GM18517 (cell line): ENCODE results near the gene PPP2CA.
"Not testable (repeated sequence)": the region's sequence is repeated elsewhere in the genome, so short reads cannot be mapped to it uniquely, and the experiment has no call there.

ENCODE experiments used
- ATAC-seq: cut with Tn5 transposase; IDR thresholded peaks from one replicate; pipeline ENCODE4 v1.9.1; 2021; ENCODE audit warnings: mild to moderate bottlenecking, moderate library complexity; ENCODE audit not compliant: unreplicated experiment

PPP2CA gene

GRCh38 chr5:134245692-134246091 lies 19.8 kb upstream of the PPP2CA start:
- ATAC-seq, result no peak

GRCh38 chr5:134245101-134245604 lies 19.3 kb upstream of the PPP2CA start:
- no peak for ATAC-seq

GRCh38 chr5:134242146-134242545 lies 16.3 kb upstream of the PPP2CA start:
- ATAC-seq, result no peak

- no peak for ATAC-seq
Measured at GRCh38 chr5:134240421-134240962, 14.6 kb upstream of the PPP2CA start.

- no peak for ATAC-seq
Measured at GRCh38 chr5:134236820-134237219, 10.9 kb upstream of the PPP2CA start.

GRCh38 chr5:134236318-134236717 lies 10.4 kb upstream of the PPP2CA start:
- no peak for ATAC-seq

GRCh38 chr5:134228624-134229023 lies 2.8 kb upstream of the PPP2CA start:
- no peak for ATAC-seq

GRCh38 chr5:134227776-134228175 lies 1.9 kb upstream of the PPP2CA start:
- ATAC-seq, result no peak

GRCh38 chr5:134227259-134227658 lies 1.4 kb upstream of the PPP2CA start:
- ATAC-seq, result no peak

GRCh38 chr5:134226441-134227192 lies 744 bp upstream of the PPP2CA start:
- peak; percentile 22 for ATAC-seq

- ATAC-seq, result peak; percentile 30
Measured at GRCh38 chr5:134224888-134225779, 739 bp downstream of the PPP2CA start.

- no peak for ATAC-seq
Measured at GRCh38 chr5:134223406-134224248, 2.2 kb downstream of the PPP2CA start.

GRCh38 chr5:134221690-134222089 lies 4.2 kb downstream of the PPP2CA start:
- not testable (repeated sequence) for ATAC-seq

- no peak for ATAC-seq
Measured at GRCh38 chr5:134215757-134216156, 10.1 kb downstream of the PPP2CA start.

- not testable (repeated sequence) for ATAC-seq
Measured at GRCh38 chr5:134211263-134212031, 14.4 kb downstream of the PPP2CA start.

GRCh38 chr5:134209477-134210245 lies 16.2 kb downstream of the PPP2CA start:
- ATAC-seq, result no peak

GRCh38 chr5:134207696-134208095 lies 18.2 kb downstream of the PPP2CA start:
- ATAC-seq, result no peak

- ATAC-seq, result no peak
Measured at GRCh38 chr5:134206627-134207160, 19.2 kb downstream of the PPP2CA start.

- no peak for ATAC-seq
Measured at GRCh38 chr5:134204575-134204974, 21.3 kb downstream of the PPP2CA start.
